GM12872 (cell line): Measurements from ENCODE around the gene C1QL4.

Experiments
- CTCF ChIP-seq: IDR thresholded peaks from 3 replicates; pipeline ENCODE4 v1.5.1; 2011; ENCODE audit warnings: low read depth, mild to moderate bottlenecking, low read length, moderate library complexity; ENCODE audit not compliant: insufficient read depth

The C1QL4 gene

GRCh38 chr12:49328816-49329215 lies 8.2 kb downstream of the C1QL4 start:
- TF ChIP-seq CTCF: no peak

- TF ChIP-seq CTCF: no peak
Measured at GRCh38 chr12:49327887-49328286, 9.1 kb downstream of the C1QL4 start.

- TF ChIP-seq CTCF: no peak
Measured at GRCh38 chr12:49327368-49327767, 9.6 kb downstream of the C1QL4 start.

- no peak for TF ChIP-seq CTCF
Measured at GRCh38 chr12:49325606-49326005, 11.4 kb downstream of the C1QL4 start.

GRCh38 chr12:49323524-49324097 lies 13.4 kb downstream of the C1QL4 start:
- TF ChIP-seq CTCF: no peak

- TF ChIP-seq CTCF: no peak
Measured at GRCh38 chr12:49322708-49323523, 14.1 kb downstream of the C1QL4 start, which contains the start of gene TROAP. TSS of gene TROAP (plus strand) at chr12:49323255. CDS start at chr12:49323609, 354 bp downstream.

- no peak for TF ChIP-seq CTCF
Measured at GRCh38 chr12:49322367-49322707, 14.7 kb downstream of the C1QL4 start.
